Left ventricle myocardium superior (tissue), 1 donor: Measurements from ENCODE around the gene CFAP69. TPM values are rescaled to one million over a fixed set of nuclear protein-coding genes. Genes with fewer than 3 reads are reported as not detected.
A peak's percentile ranks its signal among the peaks of the same experiment; 100 is the strongest.

Experiments used
- ATAC-seq: fragments of 200-7000 bp; cut with Tn5 transposase; one replicate; pipeline ENCODE4 v1.9.1; 2020; ENCODE audit warnings: mild to moderate bottlenecking, moderate library complexity
- DNase-seq: peaks from one replicate; pipeline ENCODE4 v3.0.0-alpha.2; 2020
- intact Hi-C: fragments of 100-400 bp; cut with micrococcal nuclease; formaldehyde crosslinking; loops from one replicate; pipeline ENCODE4 v1.11.0; 2022
- long read RNA-seq: library from polyadenylated mRNA; unstranded; transcript quantifications from one replicate; pipeline ENCODE4 v2.0.0, GENCODE V29; 2021
- total RNA-seq: library from RNA; stranded (reverse); fragmentation: NEBNext Ultra II Directional; extraction: Animal tissue kit (Norgen Biotek cat#: 25700); gene quantifications from one replicate; pipeline ENCODE4 v1.2.1, GENCODE V29; 2021
- donor health status: DM: no; HTN: yes; CAD: no; lungs with severe emphysema.

The CFAP69 gene, protein sequence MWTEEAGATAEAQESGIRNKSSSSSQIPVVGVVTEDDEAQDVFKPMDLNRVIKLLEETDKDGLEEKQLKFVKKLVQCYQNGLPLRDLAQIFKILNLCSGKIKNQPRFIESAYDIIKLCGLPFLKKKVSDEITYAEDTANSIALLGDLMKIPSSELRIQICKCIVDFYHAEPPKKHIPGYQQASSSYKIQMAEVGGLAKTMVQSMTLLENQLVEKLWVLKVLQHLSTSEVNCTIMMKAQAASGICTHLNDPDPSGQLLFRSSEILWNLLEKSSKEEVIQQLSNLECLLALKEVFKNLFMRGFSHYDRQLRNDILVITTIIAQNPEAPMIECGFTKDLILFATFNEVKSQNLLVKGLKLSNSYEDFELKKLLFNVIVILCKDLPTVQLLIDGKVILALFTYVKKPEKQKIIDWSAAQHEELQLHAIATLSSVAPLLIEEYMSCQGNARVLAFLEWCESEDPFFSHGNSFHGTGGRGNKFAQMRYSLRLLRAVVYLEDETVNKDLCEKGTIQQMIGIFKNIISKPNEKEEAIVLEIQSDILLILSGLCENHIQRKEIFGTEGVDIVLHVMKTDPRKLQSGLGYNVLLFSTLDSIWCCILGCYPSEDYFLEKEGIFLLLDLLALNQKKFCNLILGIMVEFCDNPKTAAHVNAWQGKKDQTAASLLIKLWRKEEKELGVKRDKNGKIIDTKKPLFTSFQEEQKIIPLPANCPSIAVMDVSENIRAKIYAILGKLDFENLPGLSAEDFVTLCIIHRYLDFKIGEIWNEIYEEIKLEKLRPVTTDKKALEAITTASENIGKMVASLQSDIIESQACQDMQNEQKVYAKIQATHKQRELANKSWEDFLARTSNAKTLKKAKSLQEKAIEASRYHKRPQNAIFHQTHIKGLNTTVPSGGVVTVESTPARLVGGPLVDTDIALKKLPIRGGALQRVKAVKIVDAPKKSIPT
- 4.2 TPM for total RNA-seq
- long read RNA-seq, partial matches to known transcripts = 2 of 4 reads
- long read RNA-seq, other reads (novel, unspliced or antisense) = 2 of 4 reads

DNA sequence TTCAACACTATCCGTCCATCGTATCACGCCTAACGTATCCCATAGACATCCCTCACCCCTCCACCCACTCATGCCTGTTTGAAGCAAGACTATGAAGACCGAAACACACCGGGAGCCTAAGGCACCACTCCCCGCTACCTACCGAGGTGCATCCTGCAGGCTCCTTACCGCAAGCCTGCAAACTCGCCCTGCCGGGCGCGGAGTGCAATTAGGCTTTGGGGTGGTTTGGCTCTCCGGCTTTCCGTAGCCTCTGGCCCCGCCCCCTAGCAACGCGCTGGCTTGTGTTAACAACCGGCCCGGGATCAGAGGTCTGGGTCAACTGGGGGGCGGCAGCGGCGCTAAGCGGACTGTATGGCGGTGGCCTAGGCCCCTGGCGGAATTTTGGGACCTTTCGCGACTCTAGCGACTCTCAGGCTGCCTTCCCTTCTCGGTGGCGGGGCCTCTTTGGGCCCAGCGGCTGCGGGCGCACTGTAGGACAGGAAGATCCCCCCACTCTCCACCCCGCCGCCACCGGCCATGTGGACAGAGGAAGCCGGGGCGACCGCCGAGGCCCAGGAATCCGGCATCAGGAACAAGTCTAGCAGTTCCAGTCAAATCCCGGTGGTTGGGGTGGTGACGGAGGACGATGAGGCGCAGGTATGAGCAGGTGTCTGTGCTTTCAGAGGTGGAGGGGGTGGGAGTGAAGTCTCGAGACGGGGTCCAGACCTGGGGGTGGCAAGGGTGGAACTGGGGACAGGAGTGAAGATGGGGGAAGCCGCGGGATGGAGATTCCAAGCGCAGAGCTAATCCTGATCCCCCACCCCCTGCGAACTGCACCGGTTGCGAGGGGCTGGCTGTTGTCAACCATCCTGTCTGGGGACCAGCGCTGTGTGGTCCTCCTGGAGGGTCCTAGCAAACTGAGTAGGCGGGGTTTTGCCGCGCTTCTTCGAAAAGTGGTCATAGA lies at the start of gene CFAP69:
CFAP69 (plus strand) TSS at position 266 of the 943 bp plus-strand sequence; CDS start at position 517, 251 bp downstream.
- peak; percentile 99 for ATAC-seq

DNA sequence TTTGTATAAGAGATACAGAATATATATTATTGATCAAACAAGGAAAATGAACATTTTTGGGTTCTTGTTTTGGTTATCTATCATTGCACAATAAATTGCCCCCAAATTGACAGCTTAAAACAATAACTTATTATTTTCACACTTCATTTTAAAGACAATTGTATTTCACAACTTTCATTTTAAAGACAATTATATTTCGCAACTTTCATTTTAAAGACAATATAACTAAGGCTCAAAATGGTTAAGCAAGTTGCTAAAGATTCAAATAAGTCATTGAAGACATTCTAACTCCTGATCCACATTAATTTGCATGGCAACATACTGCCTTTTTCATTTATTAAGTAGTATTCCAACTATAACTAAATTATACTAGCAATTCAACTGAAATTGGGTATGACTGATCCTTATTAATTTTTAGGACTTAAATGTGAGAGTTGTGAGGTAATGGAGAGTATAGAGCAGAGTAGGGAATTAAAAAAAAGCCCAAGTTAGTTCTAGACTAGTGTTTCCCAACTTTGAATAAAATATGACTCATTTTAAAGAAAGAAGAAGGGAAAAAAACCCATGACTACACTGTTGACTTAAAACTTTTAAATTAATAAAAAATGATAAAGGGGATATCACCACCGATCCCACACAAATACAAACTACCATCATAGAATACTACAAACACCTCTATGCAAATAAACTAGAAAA lies 43.3 kb upstream of the CFAP69 start:
- DNase-seq = no peak
- no peak for ATAC-seq
- intact Hi-C loops = no loop called here

More for the DNA sequence above, at the start of gene CFAP69:
- intact Hi-C loops = no loop called here
- DNase-seq = peak; percentile 95

DNA sequence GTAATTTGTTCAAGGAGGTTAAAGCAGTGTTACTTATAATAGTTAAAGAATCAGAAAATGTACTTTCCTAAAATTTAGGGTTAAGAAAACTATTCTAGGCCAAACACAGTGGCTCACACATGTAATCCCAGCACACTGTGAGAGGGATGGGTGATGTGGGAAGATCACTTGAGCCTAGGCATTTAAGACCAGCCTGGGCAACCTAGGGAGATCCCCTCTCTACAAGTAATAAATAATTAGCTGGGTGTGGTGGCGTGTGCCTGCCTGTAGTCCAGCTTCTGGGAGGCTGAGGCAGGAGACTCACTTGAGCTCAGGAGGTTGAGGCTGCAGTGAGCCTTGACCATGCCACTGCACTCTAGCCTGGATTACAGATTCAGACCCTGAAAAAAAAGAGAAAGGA lies 37.0 kb upstream of the CFAP69 start:
- DNase-seq (no peak), ATAC-seq (no peak)
- intact Hi-C loops = no loop called here

DNA sequence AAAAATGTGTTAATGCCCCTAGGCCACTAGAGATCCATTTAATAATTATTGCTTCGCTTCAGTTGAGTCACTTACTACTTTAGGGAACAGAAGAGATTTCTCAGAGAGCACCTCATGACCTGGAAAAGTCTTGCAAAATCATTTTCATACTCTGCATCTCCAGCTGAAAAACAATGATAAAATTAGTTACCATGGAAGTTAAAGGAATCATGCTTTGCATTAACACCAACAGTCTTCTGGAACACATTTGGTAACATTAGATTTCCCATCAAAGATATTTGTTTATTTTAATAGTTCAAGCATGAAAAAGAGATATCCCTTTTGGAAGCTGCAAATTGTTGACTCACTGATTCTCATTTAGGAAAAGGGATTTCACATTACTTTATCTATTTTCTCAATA lies 35.2 kb upstream of the CFAP69 start:
- ATAC-seq (no peak), DNase-seq (no peak)
- intact Hi-C loops = no loop called here

DNA sequence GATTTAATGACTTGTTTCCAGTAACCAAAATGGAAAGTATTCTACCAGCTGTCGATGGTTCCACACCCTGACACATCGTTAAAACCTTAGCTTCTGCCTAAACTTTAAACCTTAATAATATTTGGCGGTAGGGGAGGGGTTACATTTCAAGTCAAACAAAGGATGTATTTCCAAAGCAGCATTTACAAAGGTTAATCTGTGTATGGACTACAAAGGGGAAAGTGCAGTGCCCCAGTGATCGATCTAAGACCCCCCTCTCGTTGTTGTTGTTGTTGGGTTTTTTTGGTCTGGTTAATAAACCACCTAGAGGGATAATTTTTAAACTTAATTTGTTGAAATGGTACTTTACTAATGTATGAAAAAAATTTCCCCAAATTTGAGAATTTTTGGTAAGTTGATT lies 34.5 kb upstream of the CFAP69 start:
- no peak for DNase-seq
- ATAC-seq = no peak
- intact Hi-C loops = no loop called here

DNA sequence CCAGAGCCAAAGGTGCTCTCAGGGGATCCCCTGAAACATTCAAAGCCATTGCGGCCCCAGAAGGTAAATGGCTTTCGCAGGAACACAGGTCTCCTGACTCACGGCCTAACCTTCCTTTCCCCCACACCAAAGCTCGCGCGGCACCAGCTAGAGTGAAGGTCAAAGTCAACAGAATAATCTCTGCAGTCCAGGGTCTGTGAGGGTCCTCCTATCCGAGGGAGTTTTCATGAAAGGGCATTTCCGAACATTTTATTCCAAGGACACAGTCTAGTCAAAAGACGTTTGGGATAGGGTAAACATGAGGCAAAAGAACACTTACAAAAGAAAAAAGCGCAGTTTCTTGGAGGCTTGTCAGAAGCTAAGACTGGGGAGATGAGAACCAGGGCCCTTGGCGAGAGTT lies 34.0 kb upstream of the CFAP69 start:
- DNase-seq (peak; percentile 28), ATAC-seq (peak; percentile 2)
- intact Hi-C loops = no loop called here

DNA sequence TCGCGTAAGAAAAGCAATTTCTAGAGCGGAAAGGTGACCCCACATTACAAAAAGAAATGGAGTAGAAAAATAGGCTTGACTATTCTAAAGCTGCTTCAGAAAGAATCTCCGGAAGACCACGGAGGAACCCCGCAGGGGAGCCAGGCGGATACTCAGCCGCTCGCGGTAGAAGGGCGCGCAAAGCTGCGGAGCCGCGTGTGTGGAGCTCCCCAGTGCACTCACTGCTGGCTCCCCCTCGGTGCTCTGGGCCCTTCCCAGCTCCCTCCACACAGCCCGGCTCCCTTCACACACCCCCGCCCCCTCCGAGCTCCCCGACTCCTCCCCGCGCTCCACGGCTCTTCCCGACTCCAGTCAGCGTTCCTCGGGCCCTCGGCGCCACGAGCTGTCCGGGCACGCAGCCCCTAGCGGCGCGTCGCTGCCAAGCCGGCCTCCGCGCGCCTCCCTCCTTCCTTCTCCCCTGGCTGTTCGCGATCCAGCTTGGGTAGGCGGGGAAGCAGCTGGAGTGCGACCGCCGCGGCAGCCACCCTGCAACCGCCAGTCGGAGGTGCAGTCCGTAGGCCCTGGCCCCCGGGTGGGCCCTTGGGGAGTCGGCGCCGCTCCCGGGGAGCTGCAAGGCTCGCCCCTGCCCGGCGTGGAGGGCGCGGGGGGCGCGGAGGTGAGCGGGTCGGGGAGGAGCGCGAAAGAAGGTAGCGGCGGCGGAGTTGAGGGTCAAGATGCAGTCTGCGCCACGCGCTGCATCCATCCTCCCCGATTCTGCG lies 33.4 kb upstream of the CFAP69 start, which contains the start of gene STEAP2:
STEAP2 (plus strand) TSS at position 350 of the 758 bp plus-strand sequence. CDS start 13,343 bp downstream, outside the sequence.
- DNase-seq (peak; percentile 94), ATAC-seq (peak; percentile 99)
- intact Hi-C loops = no loop called here

DNA sequence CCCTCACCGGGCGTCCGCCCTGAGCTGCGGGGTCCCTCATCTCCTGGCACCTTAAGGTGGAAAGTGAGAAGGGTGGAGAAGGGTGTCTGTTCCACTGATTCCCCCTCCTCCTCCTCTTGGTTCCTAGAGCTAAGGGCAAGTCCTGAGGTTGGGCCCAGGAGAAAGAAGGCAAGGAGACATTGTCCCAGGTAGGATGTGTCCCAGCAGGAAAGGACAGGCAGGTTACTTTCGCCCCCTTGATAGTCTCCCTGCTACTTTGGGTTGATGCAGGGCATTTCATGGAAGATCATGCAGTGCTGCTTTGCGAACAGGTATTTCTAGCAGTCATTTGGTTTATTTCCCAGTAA lies 32.9 kb upstream of the CFAP69 start:
- DNase-seq = no peak
- ATAC-seq = no peak
- intact Hi-C loops = no loop called here

DNA sequence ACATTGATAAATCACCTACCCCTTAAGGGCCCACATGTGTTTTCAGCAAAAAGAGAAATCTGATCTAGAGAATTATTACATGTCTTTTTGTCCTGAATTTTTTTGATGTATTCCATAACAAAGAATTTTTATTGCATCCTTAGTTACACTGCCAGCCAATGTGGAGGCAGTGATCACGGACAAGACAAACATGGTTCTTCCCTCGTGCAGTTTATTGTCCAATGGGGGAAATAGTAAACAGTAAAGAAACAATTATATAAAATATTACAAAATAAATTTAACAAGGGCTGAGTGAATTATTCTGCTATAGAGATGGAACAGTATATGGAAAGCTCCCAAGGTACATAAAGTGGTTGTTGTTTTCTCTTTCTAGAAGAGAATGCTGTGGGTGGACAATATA lies 31.5 kb upstream of the CFAP69 start:
- intact Hi-C loops = no loop called here
- no peak for ATAC-seq
- no peak for DNase-seq

DNA sequence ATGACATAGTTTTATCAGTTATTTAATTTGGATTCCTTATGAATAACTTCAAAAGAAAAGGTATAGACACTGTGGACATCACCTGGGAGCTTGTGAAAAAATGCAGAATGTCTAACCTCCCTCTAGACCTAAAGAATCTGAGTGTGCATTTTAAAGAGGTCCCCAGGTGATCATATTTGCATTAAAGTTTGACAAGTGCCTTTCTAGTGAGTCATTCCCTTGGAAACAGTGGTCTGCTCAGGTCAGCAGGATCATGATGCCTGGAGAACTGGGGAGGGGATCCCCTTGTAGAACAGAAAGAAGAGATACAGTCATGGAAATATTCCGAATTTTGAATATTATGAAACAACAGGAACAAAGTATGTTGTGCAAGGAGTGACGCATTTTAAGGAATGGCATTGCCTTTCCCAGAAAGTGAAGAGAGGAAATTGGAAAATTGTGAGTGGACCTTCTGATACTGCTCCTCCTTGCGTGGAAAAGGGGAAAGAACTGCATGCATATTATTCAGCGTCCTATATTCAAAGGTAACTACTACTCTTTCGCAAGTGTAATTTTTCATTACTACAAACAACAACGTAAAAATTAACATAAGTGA lies 28.8 kb upstream of the CFAP69 start:
- ATAC-seq = no peak
- no peak for DNase-seq
- intact Hi-C loops = no loop called here

DNA sequence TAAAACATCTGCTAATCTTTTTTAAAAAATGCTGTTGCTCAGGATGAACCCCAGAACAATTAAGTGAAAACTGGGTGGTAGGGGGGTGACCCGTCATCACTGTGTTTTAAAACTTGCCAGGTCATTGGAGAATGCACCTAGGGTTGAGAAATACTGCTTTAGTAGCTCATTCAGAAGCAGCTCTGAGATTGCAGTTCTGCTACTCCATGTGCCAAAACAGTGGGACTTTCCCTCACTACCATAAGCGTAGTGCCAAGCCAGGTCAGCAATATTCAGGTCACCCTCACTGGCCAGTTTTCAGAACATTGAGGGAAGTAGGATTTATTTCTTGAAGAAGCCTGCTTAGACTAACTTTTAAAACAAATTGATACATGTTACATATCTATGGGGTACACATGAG lies 28.2 kb upstream of the CFAP69 start:
- intact Hi-C loops = no loop called here
- peak; percentile 28 for ATAC-seq
- DNase-seq = no peak

DNA sequence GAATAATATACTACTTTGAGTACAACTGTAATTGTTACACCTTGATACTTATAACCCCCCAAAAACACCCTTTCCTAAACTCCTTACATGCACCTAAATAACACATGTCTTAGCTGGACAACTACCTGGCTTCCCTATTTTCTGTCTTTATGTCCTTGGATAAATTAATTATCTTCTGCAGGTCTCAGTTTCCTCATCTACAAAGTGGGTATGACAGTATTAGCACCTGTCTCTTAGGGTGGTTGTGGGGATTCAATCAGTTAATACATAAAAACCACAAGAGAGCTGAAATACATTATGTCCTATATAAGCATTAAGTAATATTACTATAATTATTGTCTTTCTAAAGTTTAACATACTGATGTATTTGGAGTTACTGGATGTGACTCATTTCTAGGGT lies 22.6 kb upstream of the CFAP69 start:
- intact Hi-C loops = no loop called here
- no peak for DNase-seq

DNA sequence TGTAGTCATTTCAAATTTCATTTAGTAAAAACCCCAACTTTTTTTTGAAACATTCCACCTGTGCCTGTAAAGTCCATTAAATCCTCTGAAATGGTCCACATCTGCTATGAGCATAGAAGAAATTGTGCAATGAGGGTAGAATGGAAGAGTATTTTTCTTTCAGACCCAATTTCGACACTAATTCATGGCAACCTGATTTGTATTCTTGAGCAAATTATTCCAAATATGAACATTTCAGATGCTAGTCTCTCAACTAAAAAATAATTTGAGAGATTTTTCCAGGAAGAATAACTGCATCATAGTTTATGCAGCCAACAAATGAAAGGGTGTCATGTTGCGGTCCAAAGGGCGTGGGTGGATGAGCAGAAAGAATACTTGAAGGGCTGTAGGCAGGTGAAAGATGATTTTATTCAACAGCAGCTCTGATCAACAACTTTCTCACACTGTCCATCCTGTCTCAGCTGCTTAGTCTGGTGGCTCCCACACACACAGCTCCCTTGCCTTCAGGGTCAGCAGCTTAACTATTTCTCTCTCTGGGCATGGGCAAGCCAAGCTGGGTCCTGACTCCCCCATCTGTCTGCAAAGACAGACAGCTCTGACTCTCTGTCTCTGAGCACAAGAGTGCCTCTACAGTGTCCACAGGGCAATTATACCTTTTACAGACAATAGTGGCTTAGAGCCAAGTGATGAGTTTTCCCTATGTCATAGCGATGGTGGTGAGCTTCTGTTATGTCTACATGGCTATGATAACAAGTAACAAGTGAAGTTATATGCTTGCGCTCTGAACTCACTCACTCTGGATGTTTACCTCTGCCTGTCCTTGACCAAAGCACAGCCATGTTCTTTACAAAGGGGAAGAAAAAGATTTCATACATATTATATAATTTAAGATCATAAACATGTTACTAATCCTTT lies 21.9 kb upstream of the CFAP69 start:
- intact Hi-C loops = no loop called here
- DNase-seq = no peak
- ATAC-seq = peak; percentile 69

More for the DNA sequence above, 22.6 kb upstream of the CFAP69 start:
- ATAC-seq = no peak

DNA sequence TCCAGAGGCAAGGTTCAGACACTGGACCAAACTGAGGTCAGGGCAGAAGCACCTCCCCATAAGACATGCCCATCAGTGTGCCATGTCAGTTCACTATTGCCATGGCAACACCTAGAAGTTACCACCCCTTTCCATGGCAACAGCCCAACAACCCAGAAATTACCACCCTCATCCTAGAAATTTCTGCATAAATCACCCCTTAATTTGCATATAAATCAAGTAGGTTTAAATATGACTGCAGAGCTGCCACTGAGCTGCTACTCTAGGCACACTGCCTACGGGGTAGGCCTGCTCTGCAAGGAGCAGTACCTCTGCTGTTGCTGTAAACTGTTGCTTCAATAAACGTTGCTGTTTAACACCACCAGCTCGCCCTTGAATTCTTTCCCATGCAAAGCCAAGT lies 20.8 kb upstream of the CFAP69 start:
- DNase-seq (no peak), ATAC-seq (no peak)
- intact Hi-C loops = no loop called here

DNA sequence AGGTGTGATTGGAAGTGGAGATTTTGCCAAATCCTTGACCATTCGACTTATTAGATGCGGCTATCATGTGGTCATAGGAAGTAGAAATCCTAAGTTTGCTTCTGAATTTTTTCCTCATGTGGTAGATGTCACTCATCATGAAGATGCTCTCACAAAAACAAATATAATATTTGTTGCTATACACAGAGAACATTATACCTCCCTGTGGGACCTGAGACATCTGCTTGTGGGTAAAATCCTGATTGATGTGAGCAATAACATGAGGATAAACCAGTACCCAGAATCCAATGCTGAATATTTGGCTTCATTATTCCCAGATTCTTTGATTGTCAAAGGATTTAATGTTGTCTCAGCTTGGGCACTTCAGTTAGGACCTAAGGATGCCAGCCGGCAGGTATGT lies 19.8 kb upstream of the CFAP69 start:
- intact Hi-C loops = no loop called here
- ATAC-seq (no peak), DNase-seq (no peak)

DNA sequence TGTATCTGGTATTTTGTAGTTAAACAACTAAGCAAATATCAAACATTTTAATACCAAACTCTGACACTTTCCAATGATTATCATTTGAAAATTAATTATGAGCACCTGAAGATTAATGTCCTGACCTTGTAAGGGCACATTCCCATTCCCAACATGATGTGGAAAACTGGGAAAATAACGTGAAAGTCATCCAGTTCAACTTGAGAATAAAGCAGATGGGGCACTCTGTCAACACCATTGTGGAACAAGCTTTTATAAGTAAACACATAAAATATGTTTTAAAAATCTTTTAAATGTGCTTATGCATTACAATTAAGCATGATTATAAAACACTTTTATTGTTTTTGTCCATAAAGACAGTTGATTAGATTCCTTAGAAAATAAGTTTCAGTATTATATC lies 19.4 kb upstream of the CFAP69 start:
- no peak for ATAC-seq
- no peak for DNase-seq
- intact Hi-C loops = no loop called here
